22Rv1 (cell line): ENCODE measurements around the gene CPLANE1.

Experiments used
- ZFX ChIP-seq: fragments of 450-650 bp; IDR thresholded peaks from 2 replicates; pipeline ENCODE4 v1.6.1; 2017; ENCODE audit warnings: antibody characterized with exemption, borderline replicate concordance
- TF ChIP-seq, protein P1 (sequence below): fragments of 450-650 bp; IDR thresholded peaks from 2 replicates; pipeline ENCODE4 v1.5.1; 2017; ENCODE audit warnings: mild to moderate bottlenecking

DNA sequence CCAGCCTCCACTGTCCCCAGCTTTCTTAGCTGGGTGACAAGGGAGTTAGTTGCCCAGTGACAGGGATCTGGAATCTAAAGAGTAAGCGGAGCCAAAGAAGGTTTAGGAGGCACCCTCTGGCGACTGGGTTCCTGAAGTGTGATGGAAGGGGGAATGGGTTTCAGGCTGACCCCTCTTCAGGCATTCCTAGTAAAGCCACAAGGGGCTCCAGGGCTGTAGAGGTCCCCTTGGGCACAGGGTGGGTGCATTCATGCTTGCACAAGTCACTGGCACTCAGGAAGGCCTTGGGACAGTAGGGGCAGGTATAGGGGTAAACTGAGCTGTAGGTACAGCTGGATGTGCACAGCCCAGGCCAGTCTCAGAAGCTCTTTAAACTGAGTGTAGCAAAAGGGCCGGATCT is 74.2 kb downstream of the CPLANE1 start:
- TF ChIP-seq, protein P1, sequence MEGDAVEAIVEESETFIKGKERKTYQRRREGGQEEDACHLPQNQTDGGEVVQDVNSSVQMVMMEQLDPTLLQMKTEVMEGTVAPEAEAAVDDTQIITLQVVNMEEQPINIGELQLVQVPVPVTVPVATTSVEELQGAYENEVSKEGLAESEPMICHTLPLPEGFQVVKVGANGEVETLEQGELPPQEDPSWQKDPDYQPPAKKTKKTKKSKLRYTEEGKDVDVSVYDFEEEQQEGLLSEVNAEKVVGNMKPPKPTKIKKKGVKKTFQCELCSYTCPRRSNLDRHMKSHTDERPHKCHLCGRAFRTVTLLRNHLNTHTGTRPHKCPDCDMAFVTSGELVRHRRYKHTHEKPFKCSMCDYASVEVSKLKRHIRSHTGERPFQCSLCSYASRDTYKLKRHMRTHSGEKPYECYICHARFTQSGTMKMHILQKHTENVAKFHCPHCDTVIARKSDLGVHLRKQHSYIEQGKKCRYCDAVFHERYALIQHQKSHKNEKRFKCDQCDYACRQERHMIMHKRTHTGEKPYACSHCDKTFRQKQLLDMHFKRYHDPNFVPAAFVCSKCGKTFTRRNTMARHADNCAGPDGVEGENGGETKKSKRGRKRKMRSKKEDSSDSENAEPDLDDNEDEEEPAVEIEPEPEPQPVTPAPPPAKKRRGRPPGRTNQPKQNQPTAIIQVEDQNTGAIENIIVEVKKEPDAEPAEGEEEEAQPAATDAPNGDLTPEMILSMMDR, result no peak
- no peak for TF ChIP-seq ZFX
